Caco-2 (cell line): ENCODE results near the gene RASD2. TPM values are rescaled to one million over a fixed set of nuclear protein-coding genes. Genes with fewer than 3 reads are reported as not detected.

Experiments used
- BruUV-seq: library from RNA; stranded (reverse); fragments of 400-500 nt; replicated peaks from 2 replicates; lab custom pipeline; 2021; lab: Mats Ljungman, UMichigan
- CTCF ChIA-PET: fragments of 300-600 bp; sonication (Branson Sonifier 250); formaldehyde crosslinking; loops from one replicate; lab custom pipeline; 2022; ENCODE audit warnings: antibody characterized with exemption; lab: Charles Lee
- POLR2A ChIA-PET: fragments of 300-600 bp; sonication (Branson Sonifier 250); formaldehyde crosslinking; loops from one replicate; lab custom pipeline; 2022; ENCODE audit warnings: antibody characterized with exemption; lab: Charles Lee
- DNase-seq, 2 experiments: peaks; one replicate each; pipeline versions ENCODE4 v3.0.0 to v3.0.0-alpha.2; 2020 to 2022
- H3K27me3 ChIP-seq: replicated peaks from 2 replicates; pipeline ENCODE4 v1.6.0; 2011; ENCODE audit warnings: low read length; ENCODE audit not compliant: control insufficient read depth, insufficient read depth
- H3K36me3 ChIP-seq: 2 replicates; pipeline ENCODE4 v1.5.1; 2011; ENCODE audit warnings: low read length; ENCODE audit not compliant: control insufficient read depth, insufficient read depth
- H3K4me1 ChIP-seq: fragments of 250-450 bp; sonication (Bioruptor Pico); 2 replicates; pipeline ENCODE4 v1.5.1; 2020; ENCODE audit warnings: mild to moderate bottlenecking
- H3K4me3 ChIP-seq: 2 replicates; pipeline ENCODE4 v1.5.1; 2011; ENCODE audit warnings: low read depth, mild to moderate bottlenecking, control low read depth, low read length
- H3K9me3 ChIP-seq: fragments of 250-450 bp; sonication (Bioruptor Pico); 2 replicates; pipeline ENCODE4 v1.5.1; 2020; ENCODE audit warnings: mild to moderate bottlenecking, moderate library complexity
- H3K27ac Mint-ChIP-seq: one replicate; pipeline ENCODE4 v1.8.0; 2022; ENCODE audit warnings: mixed read lengths; ENCODE audit not compliant: unreplicated experiment
- H3K27me3 Mint-ChIP-seq: one replicate; pipeline ENCODE4 v1.8.0; 2022; ENCODE audit warnings: mixed read lengths; ENCODE audit not compliant: insufficient read depth, unreplicated experiment
- H3K36me3 Mint-ChIP-seq: one replicate; pipeline ENCODE4 v1.8.0; 2022; ENCODE audit warnings: mild to moderate bottlenecking, mixed read lengths; ENCODE audit not compliant: insufficient read depth, unreplicated experiment
- H3K4me1 Mint-ChIP-seq: one replicate; pipeline ENCODE4 v1.8.0; 2022; ENCODE audit warnings: low read depth, mixed read lengths; ENCODE audit not compliant: unreplicated experiment
- H3K4me3 Mint-ChIP-seq: one replicate; pipeline ENCODE4 v1.8.0; 2022; ENCODE audit warnings: mild to moderate bottlenecking, moderate library complexity, mixed read lengths; ENCODE audit not compliant: unreplicated experiment
- H3K9me3 Mint-ChIP-seq: one replicate; pipeline ENCODE4 v1.8.0; 2022; ENCODE audit warnings: mixed read lengths; ENCODE audit not compliant: unreplicated experiment
- CTCF ChIP-seq, 2 experiments: fragments of 200-600 bp in 1 of 2; IDR thresholded peaks; 1 replicate in 1 of 2; 2 replicates in 1 of 2; pipeline versions ENCODE4 v1.5.1 to v1.8.0; 2011 to 2022; ENCODE audit warnings: antibody characterized with exemption in 1 of 2, control low read depth in 1 of 2, inconsistent platforms in 1 of 2, low read depth in 1 of 2, low read length in 1 of 2, mild to moderate bottlenecking in 1 of 2, moderate library complexity in 1 of 2; ENCODE audit not compliant: insufficient read depth in 1 of 2, severe bottlenecking in 1 of 2, unreplicated experiment in 1 of 2
- intact Hi-C: fragments of 100-400 bp; cut with micrococcal nuclease; formaldehyde crosslinking; loops from one replicate; pipeline ENCODE4 v1.10.0; 2022; ENCODE audit not compliant: unreplicated experiment
- total RNA-seq: library from RNA; stranded (reverse); gene quantifications from 2 replicates; pipeline ENCODE4 v1.2.3, GENCODE V29; 2022

The RASD2 gene
- total RNA-seq, 1 experiment from 2014 or later: 0.09 TPM

GRCh38 chr22:35516723-35517122, 23.9 kb upstream of the RASD2 start:
- ChIA-PET POLR2A (no interaction called here), CTCF (no interaction called here)
- H3K4me1 Mint-ChIP-seq: no peaks in the 10 kb centered on the region
- H3K27me3 Mint-ChIP-seq: peaks cover 14% of the 10 kb centered on the region
- no peak for DNase-seq
- no peaks in the 10 kb centered on the region for H3K4me1 ChIP-seq
- H3K36me3 ChIP-seq: no peaks in the 10 kb centered on the region
- H3K4me3 ChIP-seq: no peak overlapping the region
- no TSS peak for BruUV-seq
- no peak overlapping the region for H3K4me3 Mint-ChIP-seq
- no peak overlapping the region for H3K27ac Mint-ChIP-seq
- intact Hi-C loops: no loop called here
- H3K27me3 ChIP-seq: no peaks in the 10 kb centered on the region; the same call in 1 of the 2 replicates
- no peak for TF ChIP-seq CTCF (IDR thresholded peaks at IDR 0.05; ENCODE audit: insufficient read depth in 1 of 2, low read depth in 1 of 2, low read length in 1 of 2, severe bottlenecking in 1 of 2, unreplicated experiment in 1 of 2)
- H3K9me3 ChIP-seq: no peaks in the 10 kb centered on the region
- H3K9me3 Mint-ChIP-seq: no peaks in the 10 kb centered on the region
- no peaks in the 10 kb centered on the region for H3K36me3 Mint-ChIP-seq

- no peaks in the 10 kb centered on the region for H3K9me3 Mint-ChIP-seq
- no peaks in the 10 kb centered on the region for H3K36me3 Mint-ChIP-seq
- no peak for TF ChIP-seq CTCF (IDR thresholded peaks at IDR 0.05; ENCODE audit: insufficient read depth in 1 of 2, low read depth in 1 of 2, low read length in 1 of 2, severe bottlenecking in 1 of 2, unreplicated experiment in 1 of 2)
- Histone ChIP-seq H3K4me1 (no peaks in the 10 kb centered on the region), H3K9me3 (no peaks in the 10 kb centered on the region), H3K4me3 (no peak overlapping the region), H3K27me3 (no peaks in the 10 kb centered on the region; the same call in 1 of the 2 replicates), H3K36me3 (no peaks in the 10 kb centered on the region)
- DNase-seq: no peak
- POLR2A ChIA-PET: no interaction called here
- intact Hi-C loops: no loop called here
- H3K27me3 Mint-ChIP-seq: peaks cover 14% of the 10 kb centered on the region
- H3K4me1 Mint-ChIP-seq: no peaks in the 10 kb centered on the region
- no peak overlapping the region for H3K4me3 Mint-ChIP-seq
- CTCF ChIA-PET: no interaction called here
- no TSS peak for BruUV-seq
- no peak overlapping the region for H3K27ac Mint-ChIP-seq
Observed at GRCh38 chr22:35517207-35517606, 23.4 kb upstream of the RASD2 start.

GRCh38 chr22:35517769-35518530, 22.7 kb upstream of the RASD2 start:
- Mint-ChIP-seq H3K4me3 (no peak overlapping the region), H3K36me3 (no peaks in the 10 kb centered on the region), H3K4me1 (no peaks in the 10 kb centered on the region), H3K27me3 (peaks cover 18% of the 10 kb centered on the region), H3K9me3 (no peaks in the 10 kb centered on the region), H3K27ac (no peak overlapping the region)
- POLR2A ChIA-PET: no interaction called here
- CTCF ChIA-PET: no interaction called here
- Histone ChIP-seq H3K4me1 (no peaks in the 10 kb centered on the region), H3K4me3 (no peak overlapping the region), H3K9me3 (no peaks in the 10 kb centered on the region), H3K27me3 (no peaks in the 10 kb centered on the region; the same call in 1 of the 2 replicates), H3K36me3 (no peaks in the 10 kb centered on the region)
- BruUV-seq: no TSS peak
- intact Hi-C loops: no loop called here
- no peak for DNase-seq
- TF ChIP-seq CTCF (IDR thresholded peaks at IDR 0.05; ENCODE audit: insufficient read depth in 1 of 2, low read depth in 1 of 2, low read length in 1 of 2, severe bottlenecking in 1 of 2, unreplicated experiment in 1 of 2): no peak
